ENCODE data around the gene EXOC7.

The EXOC7 gene

GRCh38 chr17:76103274-76104139, at the start of gene EXOC7:
TSS of gene EXOC7 (minus strand) at chr17:76103787. CDS start at chr17:76103692, 95 bp downstream.
- TF ChIP-seq CTCF (IDR thresholded peaks at IDR 0.05), result no peak
- Histone ChIP-seq H3K27ac (peak within 1 kb of the TSS; percentile 87), H3K36me3 (peaks cover 31% of the 10 kb centered on the region), H3K9me3 (no peaks in the 10 kb centered on the region), H3K4me1 (ENCODE audit: control insufficient read depth in 1 of 2, insufficient read depth in 1 of 2, low read depth in 1 of 2, low read length in 1 of 2) (peaks cover 37 to 40% of the 10 kb centered on the region in 2 experiments), H3K27me3 (no peaks in the 10 kb centered on the region), H3K4me3 (ENCODE audit: low read depth in 1 of 2, low read length in 1 of 2) (peak within 1 kb of the TSS; percentile 93 to 99)

GRCh38 chr17:76153202-76153601, 49.6 kb upstream of the EXOC7 start:
- no peak for TF ChIP-seq CTCF (IDR thresholded peaks at IDR 0.05)
- H3K36me3 ChIP-seq, result no peaks in the 10 kb centered on the region
- H3K9me3 ChIP-seq, result no peaks in the 10 kb centered on the region
- H3K27me3 ChIP-seq, result no peaks in the 10 kb centered on the region
- H3K4me1 ChIP-seq (ENCODE audit: control insufficient read depth in 1 of 2, insufficient read depth in 1 of 2, low read depth in 1 of 2, low read length in 1 of 2), result no peaks in the 10 kb centered on the region
- H3K27ac ChIP-seq, result no peak overlapping the region
- H3K4me3 ChIP-seq (ENCODE audit: low read depth in 1 of 2, low read length in 1 of 2), result no peak overlapping the region

- Histone ChIP-seq H3K36me3 (no peaks in the 10 kb centered on the region), H3K27me3 (no peaks in the 10 kb centered on the region), H3K27ac (no peak overlapping the region), H3K4me3 (ENCODE audit: low read depth in 1 of 2, low read length in 1 of 2) (no peak overlapping the region), H3K4me1 (ENCODE audit: control insufficient read depth in 1 of 2, insufficient read depth in 1 of 2, low read depth in 1 of 2, low read length in 1 of 2) (no peaks in the 10 kb centered on the region), H3K9me3 (no peaks in the 10 kb centered on the region)
- TF ChIP-seq CTCF (IDR thresholded peaks at IDR 0.05), result no peak
Measured at GRCh38 chr17:76152591-76152990, 49.0 kb upstream of the EXOC7 start.

- Histone ChIP-seq H3K36me3 (no peaks in the 10 kb centered on the region), H3K27ac (no peak overlapping the region), H3K4me1 (ENCODE audit: control insufficient read depth in 1 of 2, insufficient read depth in 1 of 2, low read depth in 1 of 2, low read length in 1 of 2) (no peaks in the 10 kb centered on the region), H3K9me3 (no peaks in the 10 kb centered on the region), H3K4me3 (ENCODE audit: low read depth in 1 of 2, low read length in 1 of 2) (no peak overlapping the region), H3K27me3 (no peaks in the 10 kb centered on the region)
- no peak for TF ChIP-seq CTCF (IDR thresholded peaks at IDR 0.05)
Measured at GRCh38 chr17:76151896-76152454, 48.4 kb upstream of the EXOC7 start.

GRCh38 chr17:76150712-76151622, 47.4 kb upstream of the EXOC7 start:
- no peak for TF ChIP-seq CTCF (IDR thresholded peaks at IDR 0.05)
- H3K27ac ChIP-seq, result no peak overlapping the region
- no peaks in the 10 kb centered on the region for H3K36me3 ChIP-seq
- peaks cover 2 to 3% of the 10 kb centered on the region in 2 experiments for H3K4me1 ChIP-seq (ENCODE audit: control insufficient read depth in 1 of 2, insufficient read depth in 1 of 2, low read depth in 1 of 2, low read length in 1 of 2)
- no peaks in the 10 kb centered on the region for H3K27me3 ChIP-seq
- H3K4me3 ChIP-seq (ENCODE audit: low read depth in 1 of 2, low read length in 1 of 2), result no peak overlapping the region
- no peaks in the 10 kb centered on the region for H3K9me3 ChIP-seq

Data from neutrophil (primary cell).